Caco-2 (cell line): ENCODE data around the gene L3HYPDH. TPM values are rescaled to one million over a fixed set of nuclear protein-coding genes. Genes with fewer than 3 reads are reported as not detected.

Experiments used
- BruUV-seq: library from RNA; stranded (reverse); fragments of 400-500 nt; replicated peaks from 2 replicates; lab custom pipeline; 2021; lab: Mats Ljungman, UMichigan
- CTCF ChIA-PET: fragments of 300-600 bp; sonication (Branson Sonifier 250); formaldehyde crosslinking; loops from one replicate; lab custom pipeline; 2022; ENCODE audit warnings: antibody characterized with exemption; lab: Charles Lee
- POLR2A ChIA-PET: fragments of 300-600 bp; sonication (Branson Sonifier 250); formaldehyde crosslinking; loops from one replicate; lab custom pipeline; 2022; ENCODE audit warnings: antibody characterized with exemption; lab: Charles Lee
- DNase-seq, 2 experiments: peaks; one replicate each; pipeline versions ENCODE4 v3.0.0 to v3.0.0-alpha.2; 2020 to 2022
- H3K27me3 ChIP-seq: replicated peaks from 2 replicates; pipeline ENCODE4 v1.6.0; 2011; ENCODE audit warnings: low read length; ENCODE audit not compliant: control insufficient read depth, insufficient read depth
- H3K36me3 ChIP-seq: 2 replicates; pipeline ENCODE4 v1.5.1; 2011; ENCODE audit warnings: low read length; ENCODE audit not compliant: control insufficient read depth, insufficient read depth
- H3K4me1 ChIP-seq: fragments of 250-450 bp; sonication (Bioruptor Pico); 2 replicates; pipeline ENCODE4 v1.5.1; 2020; ENCODE audit warnings: mild to moderate bottlenecking
- H3K4me3 ChIP-seq: 2 replicates; pipeline ENCODE4 v1.5.1; 2011; ENCODE audit warnings: low read depth, mild to moderate bottlenecking, control low read depth, low read length
- H3K9me3 ChIP-seq: fragments of 250-450 bp; sonication (Bioruptor Pico); 2 replicates; pipeline ENCODE4 v1.5.1; 2020; ENCODE audit warnings: mild to moderate bottlenecking, moderate library complexity
- H3K27ac Mint-ChIP-seq: one replicate; pipeline ENCODE4 v1.8.0; 2022; ENCODE audit warnings: mixed read lengths; ENCODE audit not compliant: unreplicated experiment
- H3K27me3 Mint-ChIP-seq: one replicate; pipeline ENCODE4 v1.8.0; 2022; ENCODE audit warnings: mixed read lengths; ENCODE audit not compliant: insufficient read depth, unreplicated experiment
- H3K36me3 Mint-ChIP-seq: one replicate; pipeline ENCODE4 v1.8.0; 2022; ENCODE audit warnings: mild to moderate bottlenecking, mixed read lengths; ENCODE audit not compliant: insufficient read depth, unreplicated experiment
- H3K4me1 Mint-ChIP-seq: one replicate; pipeline ENCODE4 v1.8.0; 2022; ENCODE audit warnings: low read depth, mixed read lengths; ENCODE audit not compliant: unreplicated experiment
- H3K4me3 Mint-ChIP-seq: one replicate; pipeline ENCODE4 v1.8.0; 2022; ENCODE audit warnings: mild to moderate bottlenecking, moderate library complexity, mixed read lengths; ENCODE audit not compliant: unreplicated experiment
- H3K9me3 Mint-ChIP-seq: one replicate; pipeline ENCODE4 v1.8.0; 2022; ENCODE audit warnings: mixed read lengths; ENCODE audit not compliant: unreplicated experiment
- intact Hi-C: fragments of 100-400 bp; cut with micrococcal nuclease; formaldehyde crosslinking; loops from one replicate; pipeline ENCODE4 v1.10.0; 2022; ENCODE audit not compliant: unreplicated experiment
- total RNA-seq: library from RNA; stranded (reverse); gene quantifications from 2 replicates; pipeline ENCODE4 v1.2.3, GENCODE V29; 2022
- TF ChIP-seq, protein P1 (sequence below), 2 experiments: fragments of 200-600 bp in 1 of 2; IDR thresholded peaks; 1 replicate in 1 of 2; 2 replicates in 1 of 2; pipeline versions ENCODE4 v1.5.1 to v1.8.0; 2011 to 2022; ENCODE audit warnings: antibody characterized with exemption in 1 of 2, control low read depth in 1 of 2, inconsistent platforms in 1 of 2, low read depth in 1 of 2, low read length in 1 of 2, mild to moderate bottlenecking in 1 of 2, moderate library complexity in 1 of 2; ENCODE audit not compliant: insufficient read depth in 1 of 2, severe bottlenecking in 1 of 2, unreplicated experiment in 1 of 2

Gene L3HYPDH
- total RNA-seq, 1 experiment from 2014 or later: 15.7 TPM

GRCh38 chr14:59439256-59439965 lies 44.8 kb downstream of the L3HYPDH start:
- Histone ChIP-seq H3K36me3 (no peaks in the 10 kb centered on the region), H3K27me3 (no peaks in the 10 kb centered on the region), H3K4me3 (no peak overlapping the region), H3K9me3 (no peaks in the 10 kb centered on the region), H3K4me1 (no peaks in the 10 kb centered on the region)
- no peaks in the 10 kb centered on the region for H3K36me3 Mint-ChIP-seq
- TF ChIP-seq, protein P1, sequence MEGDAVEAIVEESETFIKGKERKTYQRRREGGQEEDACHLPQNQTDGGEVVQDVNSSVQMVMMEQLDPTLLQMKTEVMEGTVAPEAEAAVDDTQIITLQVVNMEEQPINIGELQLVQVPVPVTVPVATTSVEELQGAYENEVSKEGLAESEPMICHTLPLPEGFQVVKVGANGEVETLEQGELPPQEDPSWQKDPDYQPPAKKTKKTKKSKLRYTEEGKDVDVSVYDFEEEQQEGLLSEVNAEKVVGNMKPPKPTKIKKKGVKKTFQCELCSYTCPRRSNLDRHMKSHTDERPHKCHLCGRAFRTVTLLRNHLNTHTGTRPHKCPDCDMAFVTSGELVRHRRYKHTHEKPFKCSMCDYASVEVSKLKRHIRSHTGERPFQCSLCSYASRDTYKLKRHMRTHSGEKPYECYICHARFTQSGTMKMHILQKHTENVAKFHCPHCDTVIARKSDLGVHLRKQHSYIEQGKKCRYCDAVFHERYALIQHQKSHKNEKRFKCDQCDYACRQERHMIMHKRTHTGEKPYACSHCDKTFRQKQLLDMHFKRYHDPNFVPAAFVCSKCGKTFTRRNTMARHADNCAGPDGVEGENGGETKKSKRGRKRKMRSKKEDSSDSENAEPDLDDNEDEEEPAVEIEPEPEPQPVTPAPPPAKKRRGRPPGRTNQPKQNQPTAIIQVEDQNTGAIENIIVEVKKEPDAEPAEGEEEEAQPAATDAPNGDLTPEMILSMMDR (IDR thresholded peaks at IDR 0.05; ENCODE audit: insufficient read depth in 1 of 2, low read depth in 1 of 2, low read length in 1 of 2, severe bottlenecking in 1 of 2, unreplicated experiment in 1 of 2): no peak
- H3K4me3 Mint-ChIP-seq: no peak overlapping the region
- no TSS peak for BruUV-seq
- DNase-seq: no peak
- intact Hi-C loops: no loop called here
- ChIA-PET POLR2A (no interaction called here), CTCF (no interaction called here)
- no peaks in the 10 kb centered on the region for H3K9me3 Mint-ChIP-seq
- no peaks in the 10 kb centered on the region for H3K4me1 Mint-ChIP-seq
- no peak overlapping the region for H3K27ac Mint-ChIP-seq
- peaks cover 6% of the 10 kb centered on the region for H3K27me3 Mint-ChIP-seq

- Mint-ChIP-seq H3K9me3 (no peaks in the 10 kb centered on the region), H3K36me3 (no peaks in the 10 kb centered on the region), H3K27me3 (peaks cover 6% of the 10 kb centered on the region), H3K4me1 (no peaks in the 10 kb centered on the region), H3K4me3 (no peak overlapping the region), H3K27ac (no peak overlapping the region)
- intact Hi-C loops: no loop called here
- DNase-seq: no peak
- Histone ChIP-seq H3K36me3 (no peaks in the 10 kb centered on the region), H3K9me3 (no peaks in the 10 kb centered on the region), H3K4me3 (no peak overlapping the region), H3K4me1 (no peaks in the 10 kb centered on the region), H3K27me3 (no peaks in the 10 kb centered on the region)
- TF ChIP-seq, protein P1 (IDR thresholded peaks at IDR 0.05; ENCODE audit: insufficient read depth in 1 of 2, low read depth in 1 of 2, low read length in 1 of 2, severe bottlenecking in 1 of 2, unreplicated experiment in 1 of 2): no peak
- CTCF ChIA-PET: no interaction called here
- no TSS peak for BruUV-seq
- POLR2A ChIA-PET: no interaction called here
These were observed 46.0 kb downstream of the L3HYPDH start for GRCh38 chr14:59438195-59438647.

- no peak overlapping the region for H3K4me3 Mint-ChIP-seq
- no peaks in the 10 kb centered on the region for H3K4me1 Mint-ChIP-seq
- Histone ChIP-seq H3K4me3 (no peak overlapping the region), H3K9me3 (no peaks in the 10 kb centered on the region), H3K36me3 (no peaks in the 10 kb centered on the region), H3K27me3 (no peaks in the 10 kb centered on the region), H3K4me1 (no peaks in the 10 kb centered on the region)
- ChIA-PET CTCF (no interaction called here), POLR2A (no interaction called here)
- H3K36me3 Mint-ChIP-seq: no peaks in the 10 kb centered on the region
- no peak overlapping the region for H3K27ac Mint-ChIP-seq
- peaks cover 3% of the 10 kb centered on the region for H3K27me3 Mint-ChIP-seq
- DNase-seq: no peak
- H3K9me3 Mint-ChIP-seq: no peaks in the 10 kb centered on the region
- TF ChIP-seq, protein P1 (IDR thresholded peaks at IDR 0.05; ENCODE audit: insufficient read depth in 1 of 2, low read depth in 1 of 2, low read length in 1 of 2, severe bottlenecking in 1 of 2, unreplicated experiment in 1 of 2): no peak
- BruUV-seq: no TSS peak
- intact Hi-C loops: no loop called here
These were observed 48.2 kb downstream of the L3HYPDH start for GRCh38 chr14:59435987-59436386.
